Common myeloid progenitor, CD34-positive (primary cell): ENCODE results near the gene TMEM132D.

Experiments
- CTCF ChIA-PET: fragments of 350-600 bp; sonication (Branson Sonifier 250); formaldehyde crosslinking; loops from one replicate; lab custom pipeline; 2021; ENCODE audit warnings: antibody characterized with exemption; lab: Charles Lee
- POLR2A ChIA-PET: fragments of 350-600 bp; sonication (Branson Sonifier 250); formaldehyde crosslinking; loops from one replicate; lab custom pipeline; 2021; ENCODE audit warnings: antibody characterized with exemption; lab: Charles Lee
- DNase-seq, 3 donors: peaks; one replicate each; pipeline versions ENCODE4 v3.0.0 to v3.0.0-alpha.2; 2013
- H3K27ac ChIP-seq, 2 experiments: 1 replicate in 1 of 2; 2 replicates in 1 of 2; pipeline ENCODE4 v1.7.0; 2013; ENCODE audit warnings: inconsistent platforms in 2 of 2, low read length in 2 of 2, mild to moderate bottlenecking in 2 of 2, low read depth in 1 of 2, moderate library complexity in 1 of 2; ENCODE audit not compliant: severe bottlenecking in 2 of 2, insufficient read depth in 1 of 2, poor library complexity in 1 of 2
- H3K27me3 ChIP-seq, 5 experiments: replicated peaks in 2 of 5; 1 replicate in 3 of 5; 2 replicates in 2 of 5; pipeline versions ENCODE4 v1.6.1 to v1.7.0; 2013; ENCODE audit warnings: low read length in 4 of 5, mild to moderate bottlenecking in 2 of 5, moderate library complexity in 2 of 5, inconsistent platforms in 1 of 5; ENCODE audit not compliant: insufficient read depth in 5 of 5, control insufficient read depth in 4 of 5
- H3K36me3 ChIP-seq, 4 experiments: 1 replicate in 2 of 4; 2 replicates in 2 of 4; pipeline versions ENCODE4 v1.6.1 to v1.7.0; 2013; ENCODE audit warnings: low read length in 3 of 4, control low read depth in 1 of 4, mild to moderate bottlenecking in 1 of 4; ENCODE audit not compliant: control insufficient read depth in 4 of 4, insufficient read depth in 4 of 4
- H3K4me1 ChIP-seq, 4 experiments: 1 replicate in 3 of 4; 2 replicates in 1 of 4; pipeline versions ENCODE4 v1.6.1 to v1.7.1; 2013; ENCODE audit warnings: low read length in 3 of 4, mild to moderate bottlenecking in 3 of 4, control low read depth in 1 of 4, inconsistent platforms in 1 of 4, moderate library complexity in 1 of 4; ENCODE audit not compliant: control insufficient read depth in 4 of 4, insufficient read depth in 4 of 4; ENCODE audit errors: control extremely low read depth in 1 of 4
- H3K4me3 ChIP-seq, 7 experiments: 1 replicate in 4 of 7; 2 replicates in 3 of 7; pipeline versions ENCODE4 v1.5.1 to v1.7.0; 2013; ENCODE audit warnings: mild to moderate bottlenecking in 7 of 7, low read length in 6 of 7, moderate library complexity in 6 of 7, inconsistent platforms in 2 of 7, low read depth in 2 of 7, control low read depth in 1 of 7; ENCODE audit not compliant: insufficient read depth in 4 of 7, control insufficient read depth in 1 of 7; ENCODE audit errors: extremely low read depth in 1 of 7
- H3K9me3 ChIP-seq, 5 experiments: 1 replicate in 4 of 5; 2 replicates in 1 of 5; pipeline versions ENCODE4 v1.6.1 to v1.7.1; 2013; ENCODE audit warnings: low read length in 4 of 5, mild to moderate bottlenecking in 2 of 5, inconsistent platforms in 1 of 5, low read depth in 1 of 5, moderate library complexity in 1 of 5; ENCODE audit not compliant: control insufficient read depth in 4 of 5, insufficient read depth in 2 of 5; ENCODE audit errors: control extremely low read depth in 1 of 5
- WGBS: methylation state at CpG from one replicate; pipeline ENCODE4 v1.1.5; 2013; ENCODE audit not compliant: insufficient coverage; 5-methylcytosine and 5-hydroxymethylcytosine counted together

TMEM132D gene

GRCh38 chr12:129276361-129277060 is 627.3 kb downstream of the TMEM132D start:
- Histone ChIP-seq H3K4me3 (no peak overlapping the region), H3K36me3 (no peaks in the 10 kb centered on the region), H3K27me3 (no peaks in the 10 kb centered on the region), H3K27ac (no peak overlapping the region), H3K9me3 (peaks cover 0 to 3% (median 0%) of the 10 kb centered on the region in 5 experiments), H3K4me1 (no peaks in the 10 kb centered on the region)
- ChIA-PET POLR2A (no interaction called here), CTCF (no interaction called here)
- WGBS, result 34% methylated on average over 6 of the region's 9 CpGs
- DNase-seq, result no peak

DNA sequence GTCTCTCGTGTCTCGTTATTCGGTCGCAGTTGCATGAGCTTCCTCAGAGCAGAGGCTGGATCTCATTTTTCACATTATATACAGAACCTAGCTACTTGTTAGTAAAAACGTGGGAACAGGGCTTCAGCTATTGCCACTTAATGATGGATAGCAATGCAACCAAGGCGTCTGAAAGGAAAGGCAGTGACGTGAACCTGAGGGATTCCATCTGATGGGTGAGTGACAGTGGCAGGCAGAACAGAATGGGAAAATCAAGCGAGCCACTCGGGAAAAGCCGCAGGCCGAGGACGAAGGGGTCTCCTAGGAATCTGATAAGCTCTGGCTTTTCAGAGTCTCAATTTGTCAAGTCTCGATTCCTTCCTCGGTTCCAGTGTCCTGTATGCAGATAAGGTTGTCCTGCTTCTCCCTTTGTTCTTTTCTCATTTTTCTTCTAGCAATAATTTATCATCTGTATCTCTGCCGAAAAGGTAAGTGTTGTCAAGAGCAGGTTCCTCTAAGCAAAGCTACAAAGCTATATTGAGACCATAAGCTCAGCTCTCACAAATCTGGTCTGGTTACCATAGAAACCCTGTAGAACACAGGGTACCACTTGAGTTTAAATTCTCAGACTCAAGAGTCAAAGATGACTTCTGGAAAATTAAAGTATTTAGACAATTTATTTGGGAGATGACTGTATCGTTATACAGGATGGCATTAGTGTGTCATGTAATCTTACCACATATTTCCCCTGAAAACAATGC is 633.9 kb downstream of the TMEM132D start:
- no peaks in the 10 kb centered on the region for H3K36me3 ChIP-seq
- POLR2A ChIA-PET, result no interaction called here
- no peaks in the 10 kb centered on the region for H3K4me1 ChIP-seq
- H3K9me3 ChIP-seq, result peaks cover 0 to 6% (median 3%) of the 10 kb centered on the region in 5 experiments
- DNase-seq, result no peak
- WGBS, result 89% methylated on average over 15 of the region's 16 CpGs
- CTCF ChIA-PET, result no interaction called here
- H3K4me3 ChIP-seq, result no peak overlapping the region
- no peaks in the 10 kb centered on the region for H3K27me3 ChIP-seq
- no peak overlapping the region for H3K27ac ChIP-seq

- no peak for DNase-seq
- Histone ChIP-seq H3K4me1 (no peaks in the 10 kb centered on the region), H3K9me3 (peaks cover 0 to 2% (median 0%) of the 10 kb centered on the region in 5 experiments), H3K4me3 (no peak overlapping the region), H3K27me3 (no peaks in the 10 kb centered on the region), H3K27ac (no peak overlapping the region), H3K36me3 (no peaks in the 10 kb centered on the region)
- POLR2A ChIA-PET, result no interaction called here
- CTCF ChIA-PET, result no interaction called here
- 93% methylated on average over 4 of the region's 5 CpGs for WGBS
These were observed 645.0 kb downstream of the TMEM132D start for GRCh38 chr12:129258781-129259318.

GRCh38 chr12:129257524-129257923 is 646.3 kb downstream of the TMEM132D start:
- H3K4me1 ChIP-seq, result no peaks in the 10 kb centered on the region
- 82% methylated on average over 3 of the region's 3 CpGs for WGBS
- no peaks in the 10 kb centered on the region for H3K9me3 ChIP-seq
- H3K4me3 ChIP-seq, result no peak overlapping the region
- POLR2A ChIA-PET, result no interaction called here
- no peak overlapping the region for H3K27ac ChIP-seq
- no peaks in the 10 kb centered on the region for H3K27me3 ChIP-seq
- CTCF ChIA-PET, result interaction anchor here (1.3 kb wide), 1 partner anchor 28 kb away, joined by 3 read pairs; no protein-coding TSS in a partner anchor
- DNase-seq, result no peak
- H3K36me3 ChIP-seq, result no peaks in the 10 kb centered on the region

DNA sequence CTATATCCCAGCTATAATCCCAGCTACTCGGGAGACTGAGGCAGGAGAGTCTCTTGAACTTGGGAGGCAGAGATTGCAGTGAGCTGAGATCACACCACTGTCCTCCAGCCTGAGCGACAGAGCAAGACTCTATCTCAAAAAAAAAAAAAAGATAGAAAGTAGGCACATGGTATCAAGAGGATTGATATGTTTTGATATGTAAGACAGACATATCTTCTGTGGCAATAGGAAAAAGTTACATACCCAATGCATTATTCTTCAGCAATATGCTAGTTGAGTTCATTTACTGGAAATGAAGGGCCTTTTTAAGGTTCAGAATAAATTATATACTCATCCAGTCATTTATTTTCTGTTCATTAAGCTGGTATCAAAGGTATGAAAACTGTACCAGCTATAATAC is 657.2 kb downstream of the TMEM132D start:
- WGBS, result 100% methylated on average over 1 of the region's 2 CpGs

GRCh38 chr12:129245769-129246168 is 658.1 kb downstream of the TMEM132D start:
- Histone ChIP-seq H3K36me3 (no peaks in the 10 kb centered on the region), H3K9me3 (peaks cover 0 to 3% (median 0%) of the 10 kb centered on the region in 5 experiments), H3K27ac (no peak overlapping the region), H3K4me1 (no peaks in the 10 kb centered on the region), H3K4me3 (no peak overlapping the region), H3K27me3 (no peaks in the 10 kb centered on the region)
- ChIA-PET POLR2A (no interaction called here), CTCF (no interaction called here)
- WGBS, result 77% methylated on average over 5 of the region's 9 CpGs
- DNase-seq, result no peak

More for the DNA sequence above, 657.2 kb downstream of the TMEM132D start:
- Histone ChIP-seq H3K4me3 (no peak overlapping the region), H3K27me3 (no peaks in the 10 kb centered on the region), H3K36me3 (no peaks in the 10 kb centered on the region), H3K4me1 (no peaks in the 10 kb centered on the region), H3K9me3 (peaks cover 0 to 3% (median 0%) of the 10 kb centered on the region in 5 experiments), H3K27ac (no peak overlapping the region)
- POLR2A ChIA-PET, result no interaction called here
- CTCF ChIA-PET, result no interaction called here
- no peak for DNase-seq

GRCh38 chr12:129241852-129242251 is 662.0 kb downstream of the TMEM132D start:
- POLR2A ChIA-PET, result no interaction called here
- no peaks in the 10 kb centered on the region for H3K9me3 ChIP-seq
- H3K4me1 ChIP-seq, result no peaks in the 10 kb centered on the region
- no peak for DNase-seq
- WGBS, result no CpG with 5 or more reads among the region's 1 CpG
- CTCF ChIA-PET, result no interaction called here
- H3K27ac ChIP-seq, result no peak overlapping the region
- no peak overlapping the region for H3K4me3 ChIP-seq
- no peaks in the 10 kb centered on the region for H3K27me3 ChIP-seq
- H3K36me3 ChIP-seq, result no peaks in the 10 kb centered on the region
